H9 (cell line): Measurements from ENCODE around the gene TCF23. TPM values are rescaled to one million over a fixed set of nuclear protein-coding genes. Genes with fewer than 3 reads are reported as not detected.

Experiments
- DNase-seq: peaks from one replicate; pipeline ENCODE4 v3.0.0-alpha.2; 2017
- H2AFZ ChIP-seq: one replicate; pipeline ENCODE4 v1.6.1; 2013; ENCODE audit warnings: mild to moderate bottlenecking, low read length, control low read depth, moderate library complexity
- H2AK5ac ChIP-seq: 2 replicates; pipeline ENCODE4 v1.6.1; 2013; ENCODE audit warnings: low read length, control low read depth, mixed read lengths; ENCODE audit not compliant: insufficient read length
- H2BK120ac ChIP-seq: one replicate; pipeline ENCODE4 v1.6.1; 2013; ENCODE audit warnings: low read depth, mild to moderate bottlenecking, low read length, control low read depth, inconsistent platforms; ENCODE audit not compliant: poor library complexity, severe bottlenecking
- H2BK12ac ChIP-seq: 2 replicates; pipeline ENCODE4 v1.6.1; 2013; ENCODE audit warnings: low read length, control low read depth, mixed read lengths, low read depth; ENCODE audit not compliant: insufficient read length
- H2BK15ac ChIP-seq: 2 replicates; pipeline ENCODE4 v1.6.1; 2013; ENCODE audit warnings: low read depth, low read length, control low read depth
- H2BK20ac ChIP-seq: one replicate; pipeline ENCODE4 v1.6.1; 2013; ENCODE audit warnings: low read depth, mild to moderate bottlenecking, low read length, control low read depth, inconsistent platforms; ENCODE audit not compliant: poor library complexity, severe bottlenecking
- H2BK5ac ChIP-seq: 2 replicates; pipeline ENCODE4 v1.6.1; 2013; ENCODE audit warnings: low read length, control low read depth, mixed read lengths; ENCODE audit not compliant: insufficient read length
- H3K14ac ChIP-seq: 2 replicates; pipeline ENCODE4 v1.6.1; 2013; ENCODE audit warnings: low read length, control low read depth; ENCODE audit not compliant: insufficient read depth
- H3K18ac ChIP-seq: 2 replicates; pipeline ENCODE4 v1.6.1; 2013; ENCODE audit warnings: low read depth, mild to moderate bottlenecking, mixed read lengths, low read length, control low read depth; ENCODE audit not compliant: insufficient read length
- H3K23ac ChIP-seq: 2 replicates; pipeline ENCODE4 v1.6.1; 2013; ENCODE audit warnings: low read length, control low read depth, mixed read lengths, low read depth; ENCODE audit not compliant: insufficient read length
- H3K23me2 ChIP-seq: 2 replicates; pipeline ENCODE4 v1.6.1; 2013; ENCODE audit warnings: low read depth, mild to moderate bottlenecking, mixed read lengths, low read length, control low read depth; ENCODE audit not compliant: insufficient read length, poor library complexity, severe bottlenecking
- H3K27ac ChIP-seq: 2 replicates; pipeline ENCODE4 v1.5.1; 2013; ENCODE audit warnings: low read length, control low read depth, mixed read lengths, low read depth; ENCODE audit not compliant: insufficient read length
- H3K27me3 ChIP-seq: 2 replicates; pipeline ENCODE4 v1.6.1; 2013; ENCODE audit warnings: low read length, control low read depth, inconsistent platforms; ENCODE audit not compliant: insufficient read depth
- H3K4ac ChIP-seq: 2 replicates; pipeline ENCODE4 v1.6.1; 2013; ENCODE audit warnings: low read depth, mild to moderate bottlenecking, control low read depth, inconsistent platforms, low read length, moderate library complexity
- H3K4me1 ChIP-seq: 2 replicates; pipeline ENCODE4 v1.6.1; 2013; ENCODE audit warnings: low read length, control low read depth, inconsistent platforms; ENCODE audit not compliant: insufficient read depth
- H3K4me2 ChIP-seq: 2 replicates; pipeline ENCODE4 v1.6.1; 2013; ENCODE audit warnings: low read length, control low read depth, mixed read lengths; ENCODE audit not compliant: insufficient read length, insufficient read depth
- H3K56ac ChIP-seq: 2 replicates; pipeline ENCODE4 v1.6.1; 2013; ENCODE audit warnings: low read depth, mild to moderate bottlenecking, mixed read lengths, low read length, control low read depth; ENCODE audit not compliant: insufficient read length
- H3K79me1 ChIP-seq: 2 replicates; pipeline ENCODE4 v1.6.1; 2013; ENCODE audit warnings: low read depth, mild to moderate bottlenecking, moderate library complexity, low read length, control low read depth, inconsistent platforms; ENCODE audit not compliant: insufficient read depth, poor library complexity, severe bottlenecking
- H3K79me2 ChIP-seq: 2 replicates; pipeline ENCODE4 v1.6.1; 2013; ENCODE audit warnings: low read length, control low read depth, inconsistent platforms; ENCODE audit not compliant: insufficient read depth
- H3K9ac ChIP-seq: 2 replicates; pipeline ENCODE4 v1.6.1; 2013; ENCODE audit warnings: low read length, control low read depth, mixed read lengths; ENCODE audit not compliant: insufficient read length; ENCODE audit errors: extremely low read depth
- H3K9me3 ChIP-seq: one replicate; pipeline ENCODE4 v1.6.1; 2013; ENCODE audit warnings: low read depth, low read length, inconsistent platforms; ENCODE audit not compliant: control insufficient read depth
- H3T11ph ChIP-seq: one replicate; pipeline ENCODE4 v1.6.1; 2013; ENCODE audit warnings: mild to moderate bottlenecking, low read length, control low read depth, inconsistent platforms
- H4K20me1 ChIP-seq: one replicate; pipeline ENCODE4 v1.6.1; 2013; ENCODE audit not compliant: control insufficient read depth, insufficient read length, insufficient read depth
- H4K5ac ChIP-seq: 2 replicates; pipeline ENCODE4 v1.6.1; 2013; ENCODE audit warnings: low read depth, mild to moderate bottlenecking, mixed read lengths, low read length, control low read depth; ENCODE audit not compliant: insufficient read length
- H4K8ac ChIP-seq: replicated peaks from 2 replicates; pipeline ENCODE4 v1.6.1; 2013; ENCODE audit warnings: low read length, control low read depth, mixed read lengths, low read depth; ENCODE audit not compliant: insufficient read length
- H4K91ac ChIP-seq: 2 replicates; pipeline ENCODE4 v1.6.1; 2013; ENCODE audit warnings: low read depth, mild to moderate bottlenecking, moderate library complexity, mixed read lengths, low read length, control low read depth; ENCODE audit not compliant: insufficient read length
- H3K27ac Mint-ChIP-seq, 3 experiments: 2 replicates in 2 of 3; 3 replicates in 1 of 3; pipeline ENCODE4 v1.8.0; 2020 to 2021; ENCODE audit warnings: mixed read lengths in 3 of 3, mild to moderate bottlenecking in 1 of 3, moderate library complexity in 1 of 3
- H3K27me3 Mint-ChIP-seq: 2 replicates; pipeline ENCODE4 v1.8.0; 2021; ENCODE audit warnings: low read depth, mild to moderate bottlenecking, moderate library complexity, mixed read lengths
- H3K36me3 Mint-ChIP-seq, 3 experiments: 2 replicates in 2 of 3; 3 replicates in 1 of 3; pipeline ENCODE4 v1.8.0; 2020 to 2021; ENCODE audit warnings: low read depth in 3 of 3, mixed read lengths in 3 of 3; ENCODE audit not compliant: insufficient read depth in 1 of 3
- H3K4me1 Mint-ChIP-seq, 2 experiments: 2 replicates each; pipeline ENCODE4 v1.8.0; 2020; ENCODE audit warnings: mixed read lengths in 2 of 2
- H3K4me3 Mint-ChIP-seq, 2 experiments: 2 replicates in 1 of 2; 3 replicates in 1 of 2; pipeline ENCODE4 v1.8.0; 2020 to 2021; ENCODE audit warnings: mild to moderate bottlenecking in 2 of 2, mixed read lengths in 2 of 2, moderate library complexity in 1 of 2
- H3K9me3 Mint-ChIP-seq, 2 experiments: 2 replicates in 1 of 2; 3 replicates in 1 of 2; pipeline ENCODE4 v1.8.0; 2020; ENCODE audit warnings: mild to moderate bottlenecking in 2 of 2, mixed read lengths in 2 of 2, moderate library complexity in 1 of 2
- WGBS: extraction: QIAGEN DNeasy Blood & Tissue Kit; methylation state at CpG from one replicate; pipeline ENCODE4 v1.1.7; 2013; ENCODE audit warnings: missing lambda C conversion rate, low lambda C conversion rate, mixed read lengths; ENCODE audit not compliant: insufficient read length; ENCODE audit errors: extremely low coverage; 5-methylcytosine and 5-hydroxymethylcytosine counted together
- total RNA-seq: library from RNA; stranded (reverse); gene quantifications from 2 replicates; pipeline ENCODE4 v1.2.1, GENCODE V29; 2021
- TF ChIP-seq, protein P1 (sequence below): fragments of 200-600 bp; sonication (generic); conservative IDR thresholded peaks from 3 replicates; pipeline ENCODE4 v1.8.0; 2021; ENCODE audit warnings: antibody characterized with exemption, mild to moderate bottlenecking

Gene TCF23
- total RNA-seq, 1 experiment from 2014 or later, result not detected

DNA sequence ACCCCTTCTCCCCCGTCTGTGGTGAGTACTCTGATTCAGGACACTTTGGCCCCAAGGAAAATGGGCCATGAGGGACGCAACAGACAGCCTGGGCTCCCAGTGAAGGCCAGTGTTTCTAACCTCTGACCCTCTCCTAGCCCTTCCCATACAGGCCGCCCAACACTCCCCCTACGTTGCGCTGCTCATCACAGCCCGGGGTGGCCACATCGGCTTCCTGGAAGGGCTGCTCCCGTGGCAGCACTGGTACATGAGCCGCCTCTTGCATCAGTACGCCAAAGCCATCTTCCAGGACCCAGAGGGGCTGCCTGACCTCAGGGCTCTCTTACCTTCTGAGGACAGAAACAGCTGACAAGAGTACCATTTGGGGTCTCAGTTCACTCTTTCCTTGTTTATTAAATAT is 18.4 kb upstream of the TCF23 start:
- H3K4me1 ChIP-seq, result no peaks in the 10 kb centered on the region
- H3K27me3 ChIP-seq, result no peaks in the 10 kb centered on the region
- H3K9ac ChIP-seq, result no peak overlapping the region
- no peak for DNase-seq
- no peak overlapping the region for H2BK20ac ChIP-seq
- H3K23ac ChIP-seq, result no peak overlapping the region
- H3K4ac ChIP-seq, result no peak overlapping the region
- no peak overlapping the region for H2BK12ac ChIP-seq
- H3K23me2 ChIP-seq, result no peaks in the 10 kb centered on the region
- no peak overlapping the region for H3K27ac ChIP-seq
- no peak overlapping the region for H3K4me3 Mint-ChIP-seq
- no peak overlapping the region for H3K4me2 ChIP-seq
- H2AK5ac ChIP-seq, result no peak overlapping the region
- TF ChIP-seq, protein P1, sequence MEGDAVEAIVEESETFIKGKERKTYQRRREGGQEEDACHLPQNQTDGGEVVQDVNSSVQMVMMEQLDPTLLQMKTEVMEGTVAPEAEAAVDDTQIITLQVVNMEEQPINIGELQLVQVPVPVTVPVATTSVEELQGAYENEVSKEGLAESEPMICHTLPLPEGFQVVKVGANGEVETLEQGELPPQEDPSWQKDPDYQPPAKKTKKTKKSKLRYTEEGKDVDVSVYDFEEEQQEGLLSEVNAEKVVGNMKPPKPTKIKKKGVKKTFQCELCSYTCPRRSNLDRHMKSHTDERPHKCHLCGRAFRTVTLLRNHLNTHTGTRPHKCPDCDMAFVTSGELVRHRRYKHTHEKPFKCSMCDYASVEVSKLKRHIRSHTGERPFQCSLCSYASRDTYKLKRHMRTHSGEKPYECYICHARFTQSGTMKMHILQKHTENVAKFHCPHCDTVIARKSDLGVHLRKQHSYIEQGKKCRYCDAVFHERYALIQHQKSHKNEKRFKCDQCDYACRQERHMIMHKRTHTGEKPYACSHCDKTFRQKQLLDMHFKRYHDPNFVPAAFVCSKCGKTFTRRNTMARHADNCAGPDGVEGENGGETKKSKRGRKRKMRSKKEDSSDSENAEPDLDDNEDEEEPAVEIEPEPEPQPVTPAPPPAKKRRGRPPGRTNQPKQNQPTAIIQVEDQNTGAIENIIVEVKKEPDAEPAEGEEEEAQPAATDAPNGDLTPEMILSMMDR, result no peak
- H3K56ac ChIP-seq, result no peak overlapping the region
- H3K27ac Mint-ChIP-seq, result no peak overlapping the region
- no peaks in the 10 kb centered on the region for H3K9me3 ChIP-seq
- no peak overlapping the region for H2AFZ ChIP-seq
- no CpG with 5 or more reads among the region's 10 CpGs for WGBS
- H2BK5ac ChIP-seq, result no peak overlapping the region
- no peak overlapping the region for H3K18ac ChIP-seq
- no peak overlapping the region for H4K5ac ChIP-seq
- peaks cover 9 to 38% (median 34%) of the 10 kb centered on the region in 3 experiments for H3K36me3 Mint-ChIP-seq
- peaks cover 10 to 11% of the 10 kb centered on the region in 2 experiments for H3K4me1 Mint-ChIP-seq
- H3K14ac ChIP-seq, result no peak overlapping the region
- H3T11ph ChIP-seq, result no peak overlapping the region
- no peaks in the 10 kb centered on the region for H3K9me3 Mint-ChIP-seq
- H2BK120ac ChIP-seq, result no peak overlapping the region
- no peak overlapping the region for H2BK15ac ChIP-seq
- H3K79me2 ChIP-seq, result peaks cover 2% of the 10 kb centered on the region; the same call in 1 of the 2 replicates
- H4K8ac ChIP-seq, result no peak overlapping the region
- H3K27me3 Mint-ChIP-seq, result no peaks in the 10 kb centered on the region; the same call in none of the 2 replicates
- H3K79me1 ChIP-seq, result peaks cover 4% of the 10 kb centered on the region
- H4K20me1 ChIP-seq, result no peaks in the 10 kb centered on the region
- no peak overlapping the region for H4K91ac ChIP-seq
